Panc1 (cell line): ENCODE data around the gene FAM163A.

Experiments used
- POLR2AphosphoS5 ChIP-seq: IDR thresholded peaks from 2 replicates; pipeline ENCODE4 v1.6.1; 2012; ENCODE audit warnings: mild to moderate bottlenecking, low read depth, low read length, moderate library complexity
- TF ChIP-seq, protein P1 (sequence below): fragments of 450-650 bp; IDR thresholded peaks from 2 replicates; pipeline ENCODE4 v1.5.1; 2017; ENCODE audit warnings: mild to moderate bottlenecking

DNA sequence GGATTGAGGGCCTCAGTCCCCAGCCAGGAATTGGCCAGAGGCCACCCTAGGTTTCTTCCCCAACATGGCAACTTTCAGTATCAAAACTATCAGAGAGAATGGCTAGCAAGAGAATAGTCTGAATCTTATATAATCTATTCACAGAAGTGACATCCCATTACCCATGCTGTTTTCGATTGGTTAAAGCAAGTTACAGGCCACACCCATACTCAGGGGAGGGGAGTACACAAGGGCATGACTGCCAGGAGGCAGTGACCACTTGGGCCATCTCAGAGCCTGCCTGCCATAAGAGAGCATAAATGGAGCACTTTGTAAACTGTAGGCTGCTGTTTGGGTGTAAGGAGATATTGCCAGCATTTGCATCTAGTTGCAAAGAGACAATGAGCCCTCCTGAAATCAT lies 65.4 kb downstream of the FAM163A start:
- TF ChIP-seq, protein P1, sequence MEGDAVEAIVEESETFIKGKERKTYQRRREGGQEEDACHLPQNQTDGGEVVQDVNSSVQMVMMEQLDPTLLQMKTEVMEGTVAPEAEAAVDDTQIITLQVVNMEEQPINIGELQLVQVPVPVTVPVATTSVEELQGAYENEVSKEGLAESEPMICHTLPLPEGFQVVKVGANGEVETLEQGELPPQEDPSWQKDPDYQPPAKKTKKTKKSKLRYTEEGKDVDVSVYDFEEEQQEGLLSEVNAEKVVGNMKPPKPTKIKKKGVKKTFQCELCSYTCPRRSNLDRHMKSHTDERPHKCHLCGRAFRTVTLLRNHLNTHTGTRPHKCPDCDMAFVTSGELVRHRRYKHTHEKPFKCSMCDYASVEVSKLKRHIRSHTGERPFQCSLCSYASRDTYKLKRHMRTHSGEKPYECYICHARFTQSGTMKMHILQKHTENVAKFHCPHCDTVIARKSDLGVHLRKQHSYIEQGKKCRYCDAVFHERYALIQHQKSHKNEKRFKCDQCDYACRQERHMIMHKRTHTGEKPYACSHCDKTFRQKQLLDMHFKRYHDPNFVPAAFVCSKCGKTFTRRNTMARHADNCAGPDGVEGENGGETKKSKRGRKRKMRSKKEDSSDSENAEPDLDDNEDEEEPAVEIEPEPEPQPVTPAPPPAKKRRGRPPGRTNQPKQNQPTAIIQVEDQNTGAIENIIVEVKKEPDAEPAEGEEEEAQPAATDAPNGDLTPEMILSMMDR: no peak
- no peak for TF ChIP-seq POLR2AphosphoS5
